GM19351 (cell line): ENCODE measurements around the gene ZNF12.

Experiments
- ATAC-seq: cut with Tn5 transposase; IDR thresholded peaks from one replicate; pipeline ENCODE4 v1.9.1; 2021; ENCODE audit warnings: mild to moderate bottlenecking, moderate library complexity; ENCODE audit not compliant: unreplicated experiment

The ZNF12 gene

DNA sequence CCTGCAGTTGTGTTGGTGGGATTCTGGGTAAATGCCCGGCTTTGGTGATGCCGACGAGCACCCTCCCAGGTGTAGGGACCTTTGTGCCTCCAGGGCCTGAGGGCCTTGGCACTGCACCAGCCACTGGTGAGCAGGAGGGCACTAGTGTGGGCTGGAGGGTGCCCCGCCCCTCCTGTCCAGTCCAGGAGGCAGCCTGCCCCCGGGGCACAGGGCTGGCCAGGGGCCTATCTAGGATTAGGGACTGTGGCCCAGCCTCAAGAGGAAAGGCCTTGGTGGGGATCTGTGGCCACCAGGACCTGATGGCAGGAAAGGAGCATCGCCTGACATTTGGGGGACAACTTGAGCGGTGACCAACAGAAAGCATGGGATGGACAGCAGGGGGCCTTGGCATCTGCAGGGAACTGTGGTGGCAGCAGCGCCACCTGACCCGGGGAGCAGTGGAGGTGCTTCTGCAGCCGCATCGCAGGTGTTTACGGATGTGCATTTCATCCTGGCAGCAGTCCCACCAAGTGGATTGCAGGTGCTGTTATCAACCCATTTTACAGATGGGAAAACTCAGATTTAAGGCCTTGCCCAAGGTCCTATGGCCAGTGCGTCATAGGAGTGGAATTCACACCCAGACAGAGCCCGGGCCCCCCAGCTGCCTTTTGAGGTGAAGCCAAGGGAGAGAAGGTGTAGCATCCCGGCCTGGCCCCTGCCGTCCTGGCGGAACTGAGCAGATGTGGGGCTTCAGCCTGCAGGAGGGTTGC lies 58.5 kb downstream of the ZNF12 start:
- no peak for ATAC-seq

DNA sequence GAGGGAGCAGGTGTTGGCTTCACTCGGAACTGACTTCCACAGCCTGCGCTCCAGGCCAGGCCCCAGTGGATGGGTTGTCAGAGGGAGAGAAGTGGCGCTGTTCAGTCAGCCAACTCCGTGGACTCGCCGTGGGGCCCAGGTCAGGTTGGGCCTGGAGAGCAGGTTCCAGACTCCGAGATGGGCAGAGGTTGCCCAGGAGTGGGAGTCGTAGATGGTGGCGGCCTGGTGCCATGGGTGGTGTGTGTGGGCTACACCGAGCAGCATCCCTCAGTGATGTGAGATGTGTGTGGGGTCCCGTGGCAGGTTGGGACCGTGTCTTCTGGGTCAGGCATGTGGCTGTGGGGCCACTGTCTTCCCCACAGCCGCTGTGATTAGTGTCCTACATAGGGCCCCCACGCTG lies 59.2 kb downstream of the ZNF12 start:
- no peak for ATAC-seq

DNA sequence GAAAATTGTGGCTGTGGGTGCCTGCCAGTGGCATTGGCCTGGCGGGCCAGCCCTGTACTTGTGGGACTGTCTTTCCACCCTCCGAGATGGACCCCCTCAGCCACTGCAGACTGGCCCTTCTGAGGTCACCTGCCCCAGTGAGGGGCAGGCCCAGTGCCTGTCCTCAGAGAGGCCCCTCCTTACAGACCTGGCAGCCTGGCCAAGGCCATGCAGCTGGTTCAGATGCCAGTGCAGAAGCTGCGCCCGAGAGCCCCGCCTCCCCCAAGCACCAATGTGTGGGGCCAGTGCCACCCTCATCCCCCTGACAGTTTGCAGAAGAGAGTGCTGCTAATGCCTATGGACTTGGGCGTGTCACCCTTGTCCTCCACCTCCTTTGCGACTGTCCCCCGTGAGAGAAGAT lies 59.7 kb downstream of the ZNF12 start:
- no peak for ATAC-seq

DNA sequence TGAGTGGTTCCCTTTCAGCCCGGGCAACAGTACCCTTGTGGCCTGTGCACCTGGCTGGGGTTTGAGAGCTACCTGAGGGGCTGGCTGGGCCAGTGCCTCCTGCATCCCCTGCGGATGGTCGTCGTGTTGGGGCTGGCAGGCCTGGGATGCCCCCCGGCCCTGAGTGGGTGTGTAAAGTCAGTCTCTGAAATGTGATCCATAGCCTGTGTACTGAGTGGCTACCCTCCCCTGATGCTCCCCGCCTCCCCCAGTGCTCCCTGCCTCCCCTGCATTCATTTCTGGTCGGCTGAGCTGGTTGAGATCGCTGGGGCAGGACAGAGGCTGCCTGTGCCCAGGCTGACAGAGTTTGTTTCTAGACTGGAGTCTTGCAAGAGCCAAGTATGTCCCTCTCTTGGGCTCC lies 60.3 kb downstream of the ZNF12 start:
- no peak for ATAC-seq

DNA sequence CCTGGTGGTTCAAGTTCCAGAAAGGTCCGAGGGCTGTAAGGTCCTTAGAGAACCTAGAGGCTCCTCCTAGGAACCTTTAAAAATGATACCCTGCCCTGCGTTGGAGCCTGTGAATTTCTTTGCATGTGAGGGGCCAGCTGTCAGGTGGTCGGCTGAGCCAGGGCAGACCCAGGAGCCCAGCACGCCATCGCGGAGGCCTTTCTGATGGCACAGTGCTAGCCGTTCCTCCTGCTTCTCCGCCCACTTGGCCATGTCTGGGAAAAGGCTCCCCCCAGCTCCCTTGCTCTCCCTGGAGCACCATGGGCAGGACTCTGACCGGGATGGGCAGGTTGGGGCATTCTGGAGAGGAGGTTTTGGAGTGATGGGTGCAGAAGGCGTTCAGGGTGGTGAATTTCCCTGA lies 62.0 kb downstream of the ZNF12 start:
- no peak for ATAC-seq

DNA sequence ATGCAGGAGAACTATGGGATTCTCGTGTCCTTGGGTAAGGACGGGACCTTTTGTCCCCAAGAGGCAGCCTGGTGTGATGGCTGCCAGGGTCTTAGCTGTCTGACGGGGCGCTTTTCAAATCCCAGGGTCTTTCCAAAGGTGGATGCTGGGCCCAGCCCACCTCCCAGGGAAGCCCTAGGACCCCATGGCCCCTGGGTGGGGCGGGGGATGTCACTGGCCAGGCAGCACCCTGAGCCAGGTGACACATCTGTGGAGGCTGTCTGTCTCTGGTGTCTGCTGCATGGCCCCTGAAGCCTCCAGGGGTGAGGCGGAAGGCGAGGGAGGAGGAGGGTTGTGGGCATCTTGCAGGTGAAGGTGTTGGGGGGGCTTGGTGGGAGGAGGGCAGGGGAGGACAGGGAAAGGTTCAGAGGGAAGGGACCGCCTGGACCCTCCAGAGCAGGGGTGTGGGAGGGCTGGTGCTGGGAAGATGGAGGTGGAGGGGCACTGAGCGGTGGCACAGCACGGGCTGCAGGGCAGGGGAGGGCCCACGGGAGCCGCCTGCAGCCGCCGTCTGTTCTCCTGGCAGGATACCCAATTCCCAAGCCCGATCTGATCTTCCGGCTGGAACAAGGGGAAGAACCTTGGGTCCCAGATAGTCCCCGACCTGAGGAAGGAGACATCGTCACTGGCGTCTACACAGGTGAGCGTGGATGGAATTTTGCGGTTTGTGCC lies 62.7 kb downstream of the ZNF12 start:
- ATAC-seq = no peak

DNA sequence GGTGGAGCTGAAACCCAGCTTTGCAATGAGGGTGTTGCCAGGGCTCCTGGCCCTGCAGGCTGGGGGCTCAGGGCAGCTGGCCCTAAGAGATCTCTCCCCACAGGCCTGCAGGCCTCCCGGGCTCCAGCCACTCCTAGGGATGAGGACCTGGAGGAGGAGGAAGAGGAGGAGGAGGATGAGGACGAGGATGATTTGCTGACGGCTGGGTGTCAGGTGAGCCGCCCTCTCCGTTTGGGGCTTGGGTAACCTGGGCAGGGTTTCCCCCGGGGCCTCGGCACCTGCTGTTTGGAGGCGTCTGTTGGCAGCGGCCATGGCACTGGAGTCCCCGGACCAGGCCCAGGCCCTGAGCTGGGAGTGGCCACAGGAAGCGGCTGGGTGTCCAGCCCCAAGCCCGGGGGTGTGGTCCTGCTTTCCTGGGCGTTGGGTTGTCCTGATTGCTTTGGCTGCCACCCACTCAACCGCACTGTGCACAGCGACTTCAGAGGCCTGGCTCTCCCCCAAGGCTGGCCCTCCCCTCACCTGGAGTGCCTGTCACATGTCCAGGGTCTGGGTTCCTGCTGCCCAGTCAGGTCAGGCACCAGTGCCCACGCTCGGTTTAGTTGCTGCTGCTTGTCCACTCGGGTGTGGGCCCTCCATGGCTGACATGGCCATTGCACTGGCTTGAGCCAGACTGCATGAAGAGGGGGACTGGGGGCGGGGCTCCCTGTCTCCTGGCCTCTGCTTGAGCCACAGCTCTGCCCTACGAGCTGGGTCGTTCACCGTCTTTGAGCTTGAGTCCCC lies 63.7 kb downstream of the ZNF12 start:
- no peak for ATAC-seq

DNA sequence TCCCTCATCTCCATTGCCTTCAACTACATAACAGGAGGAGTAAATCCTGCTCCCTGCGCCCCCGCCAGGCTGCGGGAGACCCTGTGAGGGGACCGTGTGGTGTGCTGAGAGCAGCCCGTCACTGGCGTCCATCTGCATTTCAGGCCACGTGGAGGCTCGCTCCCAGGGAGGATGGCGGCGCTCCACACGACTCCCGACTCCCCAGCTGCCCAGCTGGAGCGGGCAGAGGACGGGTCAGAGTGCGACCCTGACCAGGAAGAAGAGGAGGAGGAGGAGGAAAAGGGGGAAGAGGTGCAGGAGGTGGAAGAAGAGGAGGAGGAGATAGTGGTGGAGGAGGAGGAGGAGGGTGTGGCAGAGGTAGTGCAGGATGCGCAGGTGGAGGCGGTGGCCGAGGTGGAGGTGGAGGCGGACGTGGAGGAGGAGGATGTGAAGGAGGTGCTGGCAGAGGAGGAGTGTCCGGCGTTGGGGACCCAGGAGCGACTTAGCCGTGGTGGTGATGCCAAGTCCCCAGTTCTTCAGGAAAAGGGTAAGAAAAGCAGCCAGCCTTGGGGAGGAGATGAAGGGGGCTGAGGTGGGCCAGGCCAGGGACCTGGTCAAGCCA lies 64.4 kb downstream of the ZNF12 start:
- no peak for ATAC-seq

DNA sequence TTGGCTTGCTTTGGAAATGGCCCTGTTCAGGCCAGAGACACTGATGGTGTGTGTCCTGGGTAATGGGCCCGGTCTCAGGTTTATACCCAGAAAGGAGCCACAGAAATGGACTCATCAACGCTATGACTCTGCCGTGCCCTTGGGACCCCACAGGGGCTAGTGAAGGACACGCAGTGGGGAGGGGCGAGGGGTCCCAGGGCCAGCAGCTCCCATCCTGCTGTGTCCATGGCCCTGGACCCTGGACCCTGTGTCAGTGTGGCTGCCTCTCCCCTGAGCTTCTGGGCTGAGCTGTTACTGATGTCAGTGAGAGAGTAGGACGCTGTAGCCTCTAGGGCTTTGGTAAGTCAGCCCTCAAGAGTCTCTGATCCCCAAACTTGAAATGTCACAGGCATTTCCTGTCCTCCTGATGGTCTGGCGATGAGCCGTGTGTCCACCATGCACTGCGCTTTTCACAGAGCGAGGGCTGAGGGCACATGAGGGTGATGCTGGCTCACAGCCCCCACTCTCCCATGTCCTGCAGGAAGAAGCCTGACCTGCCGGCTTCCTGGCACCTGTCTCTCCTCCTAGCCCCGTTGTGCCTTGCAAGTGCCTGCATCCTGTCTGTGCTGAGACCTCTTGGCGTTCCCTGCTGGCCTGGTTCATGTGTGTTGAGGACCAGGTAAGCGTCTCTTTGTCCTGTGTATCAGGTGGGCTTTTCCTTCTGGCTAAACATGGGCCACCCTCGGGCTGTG lies 65.3 kb downstream of the ZNF12 start:
- no peak for ATAC-seq

DNA sequence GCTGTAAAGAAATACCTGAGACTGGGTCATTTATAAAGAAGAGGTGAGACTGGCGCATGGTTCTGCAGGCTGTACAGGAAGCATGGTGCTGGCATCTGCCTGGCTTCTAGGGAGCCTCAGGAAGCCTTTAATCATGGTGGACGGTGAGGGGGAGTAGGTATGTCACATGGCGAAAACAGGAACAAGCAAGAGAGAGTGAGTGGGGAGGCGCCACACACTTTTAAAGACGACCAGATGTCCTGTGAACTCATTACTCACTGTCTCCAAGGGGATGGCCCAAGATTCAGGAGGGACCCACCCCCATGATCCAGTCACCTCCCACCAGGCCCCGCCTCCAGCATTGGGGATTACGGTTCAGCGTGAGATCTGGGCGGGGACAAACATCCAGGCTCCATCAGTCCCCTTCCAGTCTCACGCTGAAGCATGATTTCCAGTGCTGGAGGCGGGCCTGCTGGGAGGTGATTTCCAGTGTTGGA lies 66.5 kb downstream of the ZNF12 start:
- ATAC-seq = no peak

DNA sequence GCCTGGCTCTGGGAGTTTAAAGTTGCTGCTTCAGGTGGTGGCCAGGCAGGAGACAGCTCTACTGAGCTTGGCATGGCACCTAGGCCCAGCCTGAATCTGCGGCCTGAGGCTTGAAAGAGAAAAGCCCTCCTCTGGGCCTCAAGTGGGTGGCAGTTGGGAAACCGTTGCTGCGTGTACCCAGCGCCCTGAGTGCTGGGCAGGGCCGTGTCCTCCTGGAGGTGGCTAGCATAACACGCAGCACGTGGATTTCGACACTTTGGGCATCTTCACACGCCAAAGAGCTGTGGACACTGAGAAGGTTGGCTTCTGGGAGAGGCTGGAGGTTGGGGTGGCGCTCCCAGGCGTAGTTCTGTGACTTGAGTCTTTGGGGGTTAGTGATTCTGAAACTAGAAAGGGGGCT lies 67.1 kb downstream of the ZNF12 start:
- no peak for ATAC-seq

DNA sequence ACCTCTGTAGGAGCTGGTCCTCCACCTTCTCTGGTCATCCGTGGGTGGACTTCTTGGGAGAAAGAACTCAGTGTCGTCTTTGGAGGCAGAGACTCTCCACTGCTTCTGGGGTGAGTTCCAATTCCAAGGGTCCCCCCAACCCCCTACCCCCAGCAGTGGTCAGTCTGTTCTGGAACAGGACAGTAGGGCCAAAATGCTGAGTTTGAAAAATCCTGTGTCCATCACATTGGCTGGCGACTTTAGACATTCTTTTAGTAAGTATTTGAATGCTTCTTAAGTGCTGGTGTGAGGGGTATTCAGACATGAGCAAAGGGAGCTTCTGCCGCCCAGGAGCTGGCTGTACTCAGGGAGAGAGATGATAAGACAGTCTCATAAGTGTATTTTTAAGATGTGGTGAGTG lies 67.7 kb downstream of the ZNF12 start:
- ATAC-seq = no peak
